ENCODE results near the gene MYBBP1A.

The MYBBP1A gene

DNA sequence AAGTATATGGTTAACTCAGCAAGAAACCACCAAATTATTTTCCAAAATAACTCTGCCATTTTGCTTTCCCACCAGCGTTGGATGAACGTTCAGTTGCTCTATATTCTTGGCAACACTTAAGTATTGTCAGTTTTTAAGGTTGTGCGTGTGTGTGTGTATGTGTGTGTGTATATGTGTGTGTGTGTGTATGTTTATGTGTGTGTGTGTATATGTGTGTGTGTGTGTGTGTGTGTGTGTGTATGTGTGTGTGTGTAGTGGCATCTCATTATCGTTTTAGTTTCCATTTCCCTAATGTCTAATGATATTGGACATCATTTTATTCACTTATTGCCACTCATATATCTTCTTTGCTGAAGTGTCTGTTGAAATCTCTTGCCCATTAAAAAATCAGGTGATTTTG lies 17.9 kb upstream of the MYBBP1A start (continued):
- TF ChIP-seq, protein P1, sequence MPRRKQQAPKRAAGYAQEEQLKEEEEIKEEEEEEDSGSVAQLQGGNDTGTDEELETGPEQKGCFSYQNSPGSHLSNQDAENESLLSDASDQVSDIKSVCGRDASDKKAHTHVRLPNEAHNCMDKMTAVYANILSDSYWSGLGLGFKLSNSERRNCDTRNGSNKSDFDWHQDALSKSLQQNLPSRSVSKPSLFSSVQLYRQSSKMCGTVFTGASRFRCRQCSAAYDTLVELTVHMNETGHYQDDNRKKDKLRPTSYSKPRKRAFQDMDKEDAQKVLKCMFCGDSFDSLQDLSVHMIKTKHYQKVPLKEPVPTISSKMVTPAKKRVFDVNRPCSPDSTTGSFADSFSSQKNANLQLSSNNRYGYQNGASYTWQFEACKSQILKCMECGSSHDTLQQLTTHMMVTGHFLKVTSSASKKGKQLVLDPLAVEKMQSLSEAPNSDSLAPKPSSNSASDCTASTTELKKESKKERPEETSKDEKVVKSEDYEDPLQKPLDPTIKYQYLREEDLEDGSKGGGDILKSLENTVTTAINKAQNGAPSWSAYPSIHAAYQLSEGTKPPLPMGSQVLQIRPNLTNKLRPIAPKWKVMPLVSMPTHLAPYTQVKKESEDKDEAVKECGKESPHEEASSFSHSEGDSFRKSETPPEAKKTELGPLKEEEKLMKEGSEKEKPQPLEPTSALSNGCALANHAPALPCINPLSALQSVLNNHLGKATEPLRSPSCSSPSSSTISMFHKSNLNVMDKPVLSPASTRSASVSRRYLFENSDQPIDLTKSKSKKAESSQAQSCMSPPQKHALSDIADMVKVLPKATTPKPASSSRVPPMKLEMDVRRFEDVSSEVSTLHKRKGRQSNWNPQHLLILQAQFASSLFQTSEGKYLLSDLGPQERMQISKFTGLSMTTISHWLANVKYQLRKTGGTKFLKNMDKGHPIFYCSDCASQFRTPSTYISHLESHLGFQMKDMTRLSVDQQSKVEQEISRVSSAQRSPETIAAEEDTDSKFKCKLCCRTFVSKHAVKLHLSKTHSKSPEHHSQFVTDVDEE (CRISPR knock-in tag; IDR thresholded peaks at IDR 0.05): no peak

- TF ChIP-seq ARNTL (CRISPR knock-in tag; IDR thresholded peaks at IDR 0.05; ENCODE audit: borderline replicate concordance, low read depth) (no peak), ZNF70 (CRISPR knock-in tag; IDR thresholded peaks at IDR 0.05) (no peak)
- TF ChIP-seq, protein P1 (CRISPR knock-in tag; IDR thresholded peaks at IDR 0.05): no peak
- ATAC-seq: no peak
Observed at GRCh38 chr17:4572131-4572530, 16.9 kb upstream of the MYBBP1A start.

DNA sequence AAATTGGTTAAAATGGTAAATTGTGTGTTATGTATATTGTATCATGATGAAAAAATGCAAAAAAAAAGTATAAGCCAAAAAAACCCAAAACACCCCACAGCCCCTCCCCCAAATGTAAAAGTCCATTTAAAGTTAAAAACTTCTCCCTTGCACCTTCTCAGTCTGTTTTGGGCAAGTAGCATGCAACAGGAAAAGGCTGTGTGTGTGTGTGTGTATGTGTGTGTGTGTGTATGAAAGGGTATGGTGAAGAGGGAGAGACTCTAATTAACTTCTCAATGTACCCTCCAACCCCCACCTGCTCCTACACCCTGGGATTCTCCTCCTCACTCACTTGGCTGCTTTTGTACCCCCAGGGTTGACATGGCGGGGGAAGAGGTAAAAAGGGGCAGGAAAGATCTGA lies 14.4 kb upstream of the MYBBP1A start:
- no peak for ATAC-seq
- TF ChIP-seq ZNF8 (CRISPR knock-in tag; IDR thresholded peaks at IDR 0.05) (no peak), TOX (CRISPR knock-in tag; IDR thresholded peaks at IDR 0.05; ENCODE audit: borderline replicate concordance) (no peak), CSDC2 (CRISPR knock-in tag; IDR thresholded peaks at IDR 0.05) (no peak), POU6F1 (CRISPR knock-in tag; IDR thresholded peaks at IDR 0.05; ENCODE audit: borderline replicate concordance, low read depth) (no peak), ARNTL (CRISPR knock-in tag; IDR thresholded peaks at IDR 0.05; ENCODE audit: borderline replicate concordance, low read depth) (no peak), BACH2 (CRISPR knock-in tag; IDR thresholded peaks at IDR 0.05; ENCODE audit: borderline replicate concordance) (no peak), ZNF565 (CRISPR knock-in tag; conservative IDR thresholded peaks at IDR 0.05; ENCODE audit: low read depth) (no peak), ESRRG (CRISPR knock-in tag; IDR thresholded peaks at IDR 0.05) (no peak), ZFP30 (CRISPR knock-in tag; IDR thresholded peaks at IDR 0.05) (no peak), SNAI2 (CRISPR knock-in tag; IDR thresholded peaks at IDR 0.05) (no peak), ZNF70 (CRISPR knock-in tag; IDR thresholded peaks at IDR 0.05) (no peak), PPARA (CRISPR knock-in tag; IDR thresholded peaks at IDR 0.05; ENCODE audit: borderline replicate concordance) (no peak), ZC3H10 (CRISPR knock-in tag; IDR thresholded peaks at IDR 0.05) (no peak), RARB (CRISPR knock-in tag; IDR thresholded peaks at IDR 0.05) (no peak), OSR1 (CRISPR knock-in tag; IDR thresholded peaks at IDR 0.05) (no peak)
- TF ChIP-seq, protein P2, sequence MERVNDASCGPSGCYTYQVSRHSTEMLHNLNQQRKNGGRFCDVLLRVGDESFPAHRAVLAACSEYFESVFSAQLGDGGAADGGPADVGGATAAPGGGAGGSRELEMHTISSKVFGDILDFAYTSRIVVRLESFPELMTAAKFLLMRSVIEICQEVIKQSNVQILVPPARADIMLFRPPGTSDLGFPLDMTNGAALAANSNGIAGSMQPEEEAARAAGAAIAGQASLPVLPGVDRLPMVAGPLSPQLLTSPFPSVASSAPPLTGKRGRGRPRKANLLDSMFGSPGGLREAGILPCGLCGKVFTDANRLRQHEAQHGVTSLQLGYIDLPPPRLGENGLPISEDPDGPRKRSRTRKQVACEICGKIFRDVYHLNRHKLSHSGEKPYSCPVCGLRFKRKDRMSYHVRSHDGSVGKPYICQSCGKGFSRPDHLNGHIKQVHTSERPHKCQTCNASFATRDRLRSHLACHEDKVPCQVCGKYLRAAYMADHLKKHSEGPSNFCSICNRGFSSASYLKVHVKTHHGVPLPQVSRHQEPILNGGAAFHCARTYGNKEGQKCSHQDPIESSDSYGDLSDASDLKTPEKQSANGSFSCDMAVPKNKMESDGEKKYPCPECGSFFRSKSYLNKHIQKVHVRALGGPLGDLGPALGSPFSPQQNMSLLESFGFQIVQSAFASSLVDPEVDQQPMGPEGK (CRISPR knock-in tag; IDR thresholded peaks at IDR 0.05; ENCODE audit: borderline replicate concordance): no peak
- TF ChIP-seq, protein P1 (CRISPR knock-in tag; IDR thresholded peaks at IDR 0.05): no peak
- TF ChIP-seq, protein P3, sequence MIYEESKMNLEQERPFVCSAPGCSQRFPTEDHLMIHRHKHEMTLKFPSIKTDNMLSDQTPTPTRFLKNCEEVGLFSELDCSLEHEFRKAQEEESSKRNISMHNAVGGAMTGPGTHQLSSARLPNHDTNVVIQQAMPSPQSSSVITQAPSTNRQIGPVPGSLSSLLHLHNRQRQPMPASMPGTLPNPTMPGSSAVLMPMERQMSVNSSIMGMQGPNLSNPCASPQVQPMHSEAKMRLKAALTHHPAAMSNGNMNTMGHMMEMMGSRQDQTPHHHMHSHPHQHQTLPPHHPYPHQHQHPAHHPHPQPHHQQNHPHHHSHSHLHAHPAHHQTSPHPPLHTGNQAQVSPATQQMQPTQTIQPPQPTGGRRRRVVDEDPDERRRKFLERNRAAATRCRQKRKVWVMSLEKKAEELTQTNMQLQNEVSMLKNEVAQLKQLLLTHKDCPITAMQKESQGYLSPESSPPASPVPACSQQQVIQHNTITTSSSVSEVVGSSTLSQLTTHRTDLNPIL (CRISPR knock-in tag; IDR thresholded peaks at IDR 0.05; ENCODE audit: low read depth): no peak
